Activated naive CD8-positive, alpha-beta T cell treated with anti-CD3 and anti-CD28 coated beads, Interleukin-2, amount 10 ng/mL, durations not matched to agents 7 days and 5 days (primary cell): ENCODE measurements around the gene ZNF143. TPM values are rescaled to one million over a fixed set of nuclear protein-coding genes. Genes with fewer than 3 reads are reported as not detected.
A peak's percentile ranks its signal among the peaks of the same experiment; 100 is the strongest.

ENCODE experiments used
- ATAC-seq: fragments of 150-1000 bp; cut with Tn5 transposase; one replicate; pipeline ENCODE4 v1.10.0; 2021; ENCODE audit warnings: low read depth, moderate library complexity
- POLR2A ChIA-PET: fragments of 350-600 bp; sonication (Branson Sonifier 250); formaldehyde crosslinking; loops from one replicate; lab custom pipeline; 2021; ENCODE audit warnings: antibody characterized with exemption; lab: Charles Lee
- DNase-seq: peaks from one replicate; pipeline ENCODE4 v3.0.0; 2021
- H3K27ac Mint-ChIP-seq: one replicate; pipeline ENCODE4 v1.8.0; 2022; ENCODE audit warnings: mild to moderate bottlenecking, mixed read lengths
- H3K27me3 Mint-ChIP-seq: one replicate; pipeline ENCODE4 v1.8.0; 2022; ENCODE audit warnings: mild to moderate bottlenecking, moderate library complexity, mixed read lengths
- H3K36me3 Mint-ChIP-seq: one replicate; pipeline ENCODE4 v1.8.0; 2021; ENCODE audit warnings: mild to moderate bottlenecking, mixed read lengths
- H3K4me1 Mint-ChIP-seq: one replicate; pipeline ENCODE4 v1.8.0; 2021; ENCODE audit warnings: mixed read lengths
- H3K4me3 Mint-ChIP-seq: one replicate; pipeline ENCODE4 v1.8.0; 2022; ENCODE audit warnings: mild to moderate bottlenecking, moderate library complexity, mixed read lengths
- H3K9me3 Mint-ChIP-seq: one replicate; pipeline ENCODE4 v1.8.0; 2021; ENCODE audit warnings: mixed read lengths
- total RNA-seq, 2 experiments: library from RNA; stranded (reverse); gene quantifications; one replicate each; pipeline ENCODE4 v1.2.3, GENCODE V29; 2021

The ZNF143 gene
- total RNA-seq, 2 experiments from 2014 or later, result 37.7 to 48.8 TPM

GRCh38 chr11:9568161-9568853, 107.5 kb downstream of the ZNF143 start:
- Mint-ChIP-seq H3K4me3 (no peak overlapping the region), H3K27ac (no peak overlapping the region), H3K4me1 (peaks cover 12% of the 10 kb centered on the region), H3K9me3 (no peaks in the 10 kb centered on the region), H3K36me3 (no peaks in the 10 kb centered on the region), H3K27me3 (peaks cover 22% of the 10 kb centered on the region)
- POLR2A ChIA-PET, result interaction anchor here (0.6 kb wide), 1 partner anchor 15 kb away, joined by 4 read pairs; no protein-coding TSS in a partner anchor
- ATAC-seq (no peak), DNase-seq (no peak)

GRCh38 chr11:9568854-9569587, 108.2 kb downstream of the ZNF143 start:
- no peak overlapping the region for H3K27ac Mint-ChIP-seq
- no peak for ATAC-seq
- POLR2A ChIA-PET, result no interaction called here
- H3K36me3 Mint-ChIP-seq, result no peaks in the 10 kb centered on the region
- H3K4me1 Mint-ChIP-seq, result peaks cover 12% of the 10 kb centered on the region
- DNase-seq, result no peak
- peaks cover 22% of the 10 kb centered on the region for H3K27me3 Mint-ChIP-seq
- no peaks in the 10 kb centered on the region for H3K9me3 Mint-ChIP-seq
- no peak overlapping the region for H3K4me3 Mint-ChIP-seq

GRCh38 chr11:9569588-9570164, 108.9 kb downstream of the ZNF143 start:
- H3K9me3 Mint-ChIP-seq, result no peaks in the 10 kb centered on the region
- H3K27ac Mint-ChIP-seq, result no peak overlapping the region
- H3K36me3 Mint-ChIP-seq, result peaks cover 1% of the 10 kb centered on the region
- POLR2A ChIA-PET, result no interaction called here
- H3K27me3 Mint-ChIP-seq, result peaks cover 22% of the 10 kb centered on the region
- H3K4me1 Mint-ChIP-seq, result peaks cover 12% of the 10 kb centered on the region
- no peak overlapping the region for H3K4me3 Mint-ChIP-seq
- ATAC-seq (no peak), DNase-seq (no peak)

GRCh38 chr11:9570313-9571025, 109.7 kb downstream of the ZNF143 start:
- peaks cover 22% of the 10 kb centered on the region for H3K27me3 Mint-ChIP-seq
- ATAC-seq (no peak), DNase-seq (no peak)
- POLR2A ChIA-PET, result no interaction called here
- no peak overlapping the region for H3K27ac Mint-ChIP-seq
- H3K4me1 Mint-ChIP-seq, result peaks cover 15% of the 10 kb centered on the region
- H3K4me3 Mint-ChIP-seq, result no peak overlapping the region
- H3K36me3 Mint-ChIP-seq, result peaks cover 9% of the 10 kb centered on the region
- no peaks in the 10 kb centered on the region for H3K9me3 Mint-ChIP-seq

GRCh38 chr11:9571071-9571762, 110.4 kb downstream of the ZNF143 start:
- H3K27ac Mint-ChIP-seq, result no peak overlapping the region
- H3K4me1 Mint-ChIP-seq, result peaks cover 14% of the 10 kb centered on the region
- DNase-seq (no peak), ATAC-seq (no peak)
- H3K36me3 Mint-ChIP-seq, result peaks cover 14% of the 10 kb centered on the region
- H3K27me3 Mint-ChIP-seq, result peaks cover 22% of the 10 kb centered on the region
- POLR2A ChIA-PET, result no interaction called here
- peak overlapping the region; percentile 85 for H3K4me3 Mint-ChIP-seq
- H3K9me3 Mint-ChIP-seq, result no peaks in the 10 kb centered on the region

GRCh38 chr11:9571763-9572115, 110.9 kb downstream of the ZNF143 start:
- POLR2A ChIA-PET, result no interaction called here
- no peak overlapping the region for H3K27ac Mint-ChIP-seq
- peaks cover 19% of the 10 kb centered on the region for H3K36me3 Mint-ChIP-seq
- peaks cover 22% of the 10 kb centered on the region for H3K27me3 Mint-ChIP-seq
- no peaks in the 10 kb centered on the region for H3K9me3 Mint-ChIP-seq
- no peak for ATAC-seq
- H3K4me3 Mint-ChIP-seq, result peak overlapping the region; percentile 85
- no peak for DNase-seq
- peaks cover 17% of the 10 kb centered on the region for H3K4me1 Mint-ChIP-seq

GRCh38 chr11:9573052-9573774, 112.4 kb downstream of the ZNF143 start, which contains the start of gene WEE1:
Gene WEE1 (plus strand): TSS chr11:9573670. CDS start chr11:9573934, 264 bp downstream.
- peaks cover 17% of the 10 kb centered on the region for H3K27me3 Mint-ChIP-seq
- peaks cover 27% of the 10 kb centered on the region for H3K4me1 Mint-ChIP-seq
- H3K9me3 Mint-ChIP-seq, result no peaks in the 10 kb centered on the region
- peaks cover 30% of the 10 kb centered on the region for H3K36me3 Mint-ChIP-seq
- DNase-seq (peak; percentile 99), ATAC-seq (peak; percentile 96)
- H3K4me3 Mint-ChIP-seq, result peak within 1 kb of the TSS; percentile 97
- POLR2A ChIA-PET, result interaction anchor here (0.6 to 2.4 kb wide), 21 partner anchors 8 to 1285 kb away, joined by 3 to 25 read pairs (median 3); partner anchors contain the start of genes DENND5A, EIF4G2, SWAP70 and ZNF143
- peak within 1 kb of the TSS; percentile 84 for H3K27ac Mint-ChIP-seq

GRCh38 chr11:9573775-9574621, 113.2 kb downstream of the ZNF143 start:
- peak overlapping the region; percentile 84 for H3K27ac Mint-ChIP-seq
- peak overlapping the region; percentile 97 for H3K4me3 Mint-ChIP-seq
- ATAC-seq (peak; percentile 48), DNase-seq (no peak)
- peaks cover 17% of the 10 kb centered on the region for H3K27me3 Mint-ChIP-seq
- no peaks in the 10 kb centered on the region for H3K9me3 Mint-ChIP-seq
- peaks cover 32% of the 10 kb centered on the region for H3K36me3 Mint-ChIP-seq
- peaks cover 28% of the 10 kb centered on the region for H3K4me1 Mint-ChIP-seq
- POLR2A ChIA-PET, result interaction anchor here (0.6 to 2.4 kb wide), 17 partner anchors 9 to 1284 kb away, joined by 3 to 25 read pairs (median 3); partner anchors contain the start of genes DENND5A, EIF4G2, SWAP70 and ZNF143

- Mint-ChIP-seq H3K27me3 (peaks cover 16% of the 10 kb centered on the region), H3K4me3 (peak overlapping the region; percentile 97), H3K4me1 (peaks cover 31% of the 10 kb centered on the region), H3K27ac (peak overlapping the region; percentile 84), H3K36me3 (peaks cover 38% of the 10 kb centered on the region), H3K9me3 (no peaks in the 10 kb centered on the region)
- ATAC-seq (no peak), DNase-seq (peak; percentile 57)
- POLR2A ChIA-PET, result interaction anchor here (1.1 to 2.4 kb wide), 10 partner anchors 9 to 1283 kb away, joined by 3 to 25 read pairs (median 6); partner anchors contain the start of genes DENND5A, EIF4G2 and ZNF143
Measured at GRCh38 chr11:9574622-9575259, 113.9 kb downstream of the ZNF143 start.

- DNase-seq (no peak), ATAC-seq (no peak)
- peaks cover 40% of the 10 kb centered on the region for H3K36me3 Mint-ChIP-seq
- H3K27ac Mint-ChIP-seq, result peak overlapping the region; percentile 84
- peaks cover 31% of the 10 kb centered on the region for H3K4me1 Mint-ChIP-seq
- POLR2A ChIA-PET, result interaction anchor here (0.7 to 1.2 kb wide), 3 partner anchors 21 to 115 kb away, joined by 4 to 7 read pairs (median 5); partner anchors contain the start of gene ZNF143
- H3K9me3 Mint-ChIP-seq, result no peaks in the 10 kb centered on the region
- H3K27me3 Mint-ChIP-seq, result peaks cover 12% of the 10 kb centered on the region
- peak overlapping the region; percentile 97 for H3K4me3 Mint-ChIP-seq
Measured at GRCh38 chr11:9575260-9576240, 114.7 kb downstream of the ZNF143 start.
